Adrenal gland (tissue), 5 donors: ENCODE measurements around the gene AKNAD1.

Source experiments
- CTCF ChIP-seq, 6 experiments: fragments of 450-650 bp in 4 of 6; fragments of 200-600 bp in 2 of 6; sonication (generic) in 1 of 6; IDR thresholded peaks; 1 replicate in 5 of 6; 2 replicates in 1 of 6; pipeline versions ENCODE4 v1.5.1 to v1.8.0; 2016 to 2021; ENCODE audit warnings: antibody characterized with exemption in 6 of 6, mild to moderate bottlenecking in 2 of 6, moderate library complexity in 1 of 6
- POLR2A ChIP-seq, 2 donors: fragments of 450-650 bp; IDR thresholded peaks; one replicate each; pipeline ENCODE4 v1.6.1; 2017; ENCODE audit warnings: antibody characterized with exemption in 2 of 2, mild to moderate bottlenecking in 2 of 2, moderate library complexity in 1 of 2
- donor health status: DM: no; HTN: no; CAD: no.

DNA sequence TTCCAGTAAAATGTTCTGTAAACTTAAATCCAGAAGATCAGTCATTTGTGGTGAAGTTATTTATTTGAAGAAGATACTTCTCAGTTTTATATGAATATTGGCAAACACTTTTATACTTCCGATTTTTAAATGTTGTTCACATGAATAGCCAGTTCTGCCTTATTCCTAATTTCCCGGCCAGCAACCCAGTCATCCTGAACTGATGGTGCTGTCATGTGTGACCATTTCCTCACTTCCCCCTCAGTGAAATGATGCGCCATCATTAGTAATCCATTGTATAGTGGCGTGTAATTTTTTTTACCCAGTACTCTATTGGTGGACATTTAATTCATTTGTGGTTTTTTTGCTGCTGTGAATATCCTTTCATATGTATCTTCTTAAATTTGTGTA is 36.2 kb upstream of the AKNAD1 start:
- TF ChIP-seq CTCF (IDR thresholded peaks at IDR 0.05): no peak
- TF ChIP-seq POLR2A (IDR thresholded peaks at IDR 0.05): no peak
